GM19238 (cell line): Measurements from ENCODE around the gene TBX6.
A peak's percentile ranks its signal among the peaks of the same experiment; 100 is the strongest.
"Not testable (repeated sequence)": the region's sequence is repeated elsewhere in the genome, so short reads cannot be mapped to it uniquely, and the experiment has no call there.

Experiments
- DNase-seq: peaks from one replicate; pipeline ENCODE4 v3.0.0; 2011; ENCODE audit warnings: low spot score; ENCODE audit not compliant: insufficient read length

Gene TBX6, protein sequence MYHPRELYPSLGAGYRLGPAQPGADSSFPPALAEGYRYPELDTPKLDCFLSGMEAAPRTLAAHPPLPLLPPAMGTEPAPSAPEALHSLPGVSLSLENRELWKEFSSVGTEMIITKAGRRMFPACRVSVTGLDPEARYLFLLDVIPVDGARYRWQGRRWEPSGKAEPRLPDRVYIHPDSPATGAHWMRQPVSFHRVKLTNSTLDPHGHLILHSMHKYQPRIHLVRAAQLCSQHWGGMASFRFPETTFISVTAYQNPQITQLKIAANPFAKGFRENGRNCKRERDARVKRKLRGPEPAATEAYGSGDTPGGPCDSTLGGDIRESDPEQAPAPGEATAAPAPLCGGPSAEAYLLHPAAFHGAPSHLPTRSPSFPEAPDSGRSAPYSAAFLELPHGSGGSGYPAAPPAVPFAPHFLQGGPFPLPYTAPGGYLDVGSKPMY

DNA sequence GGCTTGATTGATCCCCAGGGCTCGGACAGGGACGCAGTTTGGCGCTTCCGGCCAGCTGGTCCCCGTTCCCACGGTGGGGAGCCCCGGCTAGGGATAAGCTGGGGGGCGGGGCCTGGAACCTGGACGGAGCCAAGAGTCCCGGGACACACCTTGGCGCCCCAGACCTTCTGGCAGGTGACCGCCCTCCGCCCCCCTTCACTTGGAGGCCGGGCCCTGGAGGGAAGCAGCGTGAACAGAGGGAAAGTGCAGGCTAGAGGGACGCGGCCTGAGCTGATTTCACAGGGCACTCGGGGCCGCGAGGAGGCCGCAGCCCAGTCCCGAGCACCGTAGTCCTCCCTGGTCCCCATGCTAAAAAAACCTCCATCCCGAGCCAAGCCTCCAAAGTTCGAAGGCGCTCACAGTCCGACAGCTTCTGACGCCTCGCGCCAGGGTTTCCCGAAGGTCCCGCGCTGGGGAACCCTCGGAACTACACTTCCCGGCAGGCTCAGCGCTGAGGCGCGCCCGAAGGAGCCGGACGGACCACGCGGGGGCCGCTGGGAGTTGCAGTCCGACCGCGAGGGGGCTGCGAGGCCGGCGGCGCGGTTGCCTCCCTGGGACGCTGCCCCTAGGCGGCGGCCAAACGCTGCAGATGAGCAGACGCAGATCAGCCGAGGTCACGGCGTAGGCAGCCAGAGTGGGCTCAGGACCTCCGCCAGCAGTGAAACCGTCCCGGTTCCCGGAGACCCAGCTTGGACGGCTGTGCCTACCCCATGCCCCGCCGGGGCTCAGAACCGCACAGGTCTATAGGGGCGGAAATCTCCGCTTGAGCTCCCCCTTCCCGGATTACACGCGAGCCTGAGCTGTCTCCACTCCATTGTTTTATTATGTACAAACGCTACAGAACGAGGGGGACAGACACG, at the start of gene TBX6:
TBX6 (minus strand) TSS at position 451 of the 899 bp plus-strand sequence. CDS start 731 bp downstream, outside the sequence.
- DNase-seq, result peak; percentile 92

DNA sequence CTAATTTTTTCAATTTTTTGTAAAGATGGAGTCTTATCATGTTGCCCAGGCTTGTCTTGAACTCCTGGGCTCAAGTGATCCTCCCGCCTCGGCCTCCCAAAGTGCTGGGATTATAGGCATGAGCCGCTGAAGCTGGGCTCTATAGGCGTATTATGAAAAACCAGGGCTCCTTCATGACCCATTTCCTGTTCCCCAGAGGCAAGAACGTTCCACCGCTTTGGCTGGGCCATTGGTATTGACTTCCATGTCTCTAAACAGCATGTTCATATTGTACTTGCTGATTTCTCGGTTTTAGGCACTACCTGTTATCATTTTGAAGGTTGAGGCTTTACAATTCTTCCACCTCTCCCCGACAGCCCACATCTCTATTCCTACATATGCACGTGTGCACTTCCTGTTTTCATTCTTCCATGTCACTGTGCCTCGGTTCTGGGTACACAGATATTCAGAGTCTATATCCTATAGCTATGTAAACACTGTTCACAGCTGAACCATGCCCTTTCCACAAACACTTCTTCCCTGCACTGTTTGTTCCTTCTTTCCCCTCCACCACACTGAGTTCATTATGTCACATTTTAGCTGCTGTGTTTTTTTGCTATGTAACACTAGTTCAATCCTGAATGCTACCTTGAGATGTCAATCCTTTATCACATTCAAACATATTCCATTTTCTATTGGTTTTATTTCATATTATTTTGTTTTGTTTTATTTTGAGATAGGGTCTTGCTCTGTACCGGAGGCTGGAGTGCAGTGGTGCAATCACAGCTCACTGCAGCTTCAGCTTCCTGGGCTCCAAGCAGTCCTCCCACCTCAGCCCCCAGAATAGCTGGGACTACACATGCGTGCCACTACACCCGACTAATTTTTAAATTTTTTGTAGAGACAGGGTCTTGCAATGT, 48.1 kb upstream of the TBX6 start:
- no peak for DNase-seq

DNA sequence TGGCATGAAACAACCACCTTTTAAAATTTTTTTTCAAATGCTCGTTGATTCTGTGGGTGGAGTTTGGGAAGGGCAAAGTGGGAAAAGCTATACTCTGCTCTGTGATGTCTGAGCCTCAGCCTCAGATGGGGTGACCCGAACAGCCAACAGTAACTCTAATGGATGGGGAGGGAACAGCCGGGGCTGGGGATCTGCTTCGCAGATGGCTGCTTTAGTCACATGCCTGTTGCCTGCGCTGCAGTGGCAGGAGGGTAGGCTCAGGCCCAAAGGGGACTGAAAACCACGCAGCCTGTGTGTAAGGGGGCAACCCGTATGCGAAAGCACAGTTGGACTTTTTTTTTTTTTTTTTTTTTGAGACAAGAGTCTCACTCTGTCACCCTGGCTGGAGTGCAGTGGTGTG, 46.2 kb upstream of the TBX6 start:
- DNase-seq, result no peak

DNA sequence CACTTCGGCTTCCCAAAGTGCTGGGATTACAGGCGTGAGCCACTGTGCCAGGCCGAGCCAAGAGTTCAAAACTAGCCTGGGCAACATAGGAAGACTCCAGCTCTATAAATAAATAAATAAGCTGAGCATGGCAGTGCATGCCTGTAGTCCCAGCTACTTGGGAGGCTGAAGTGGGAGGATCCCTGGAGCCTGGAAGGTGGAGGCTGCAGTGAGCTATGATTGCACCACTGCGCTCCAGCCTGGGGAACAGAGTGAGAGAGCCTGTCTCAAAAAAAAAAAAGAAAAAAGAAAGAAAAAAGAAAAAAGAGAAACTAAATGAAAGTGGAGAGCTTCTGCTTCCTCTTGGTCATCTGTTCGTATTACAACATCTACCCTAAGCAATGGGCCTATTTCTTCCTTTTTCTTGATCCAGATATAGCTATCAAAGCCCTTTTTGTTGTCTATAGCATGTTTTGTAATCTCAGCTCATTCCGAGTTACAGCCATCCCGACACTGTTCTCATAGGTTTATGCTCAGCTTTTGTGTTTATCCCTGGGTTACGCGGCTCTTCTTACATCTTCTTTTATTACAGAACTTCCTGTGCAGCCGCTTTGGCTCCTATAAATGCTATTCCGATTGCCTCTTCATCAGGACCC, 45.4 kb upstream of the TBX6 start:
- DNase-seq, result no peak

DNA sequence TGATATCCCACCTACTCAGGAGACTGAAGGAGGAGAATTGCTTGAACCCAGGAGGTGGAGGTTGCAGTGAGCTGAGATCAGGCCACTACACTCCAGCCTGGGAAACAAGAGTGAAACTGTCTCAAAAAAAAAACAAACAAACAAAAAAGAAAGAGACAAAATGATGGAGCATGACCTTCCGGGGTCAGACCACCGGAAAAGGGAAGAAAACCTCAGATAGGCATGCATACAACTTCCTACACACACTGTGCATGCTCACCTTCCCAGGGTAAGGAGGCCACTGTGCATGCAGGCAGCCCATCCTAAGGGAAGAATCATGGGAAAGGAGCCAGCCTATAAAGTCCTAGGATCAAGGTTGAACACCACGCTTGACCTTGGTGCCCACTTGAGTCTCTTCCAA, 40.9 kb upstream of the TBX6 start:
- DNase-seq, result no peak

DNA sequence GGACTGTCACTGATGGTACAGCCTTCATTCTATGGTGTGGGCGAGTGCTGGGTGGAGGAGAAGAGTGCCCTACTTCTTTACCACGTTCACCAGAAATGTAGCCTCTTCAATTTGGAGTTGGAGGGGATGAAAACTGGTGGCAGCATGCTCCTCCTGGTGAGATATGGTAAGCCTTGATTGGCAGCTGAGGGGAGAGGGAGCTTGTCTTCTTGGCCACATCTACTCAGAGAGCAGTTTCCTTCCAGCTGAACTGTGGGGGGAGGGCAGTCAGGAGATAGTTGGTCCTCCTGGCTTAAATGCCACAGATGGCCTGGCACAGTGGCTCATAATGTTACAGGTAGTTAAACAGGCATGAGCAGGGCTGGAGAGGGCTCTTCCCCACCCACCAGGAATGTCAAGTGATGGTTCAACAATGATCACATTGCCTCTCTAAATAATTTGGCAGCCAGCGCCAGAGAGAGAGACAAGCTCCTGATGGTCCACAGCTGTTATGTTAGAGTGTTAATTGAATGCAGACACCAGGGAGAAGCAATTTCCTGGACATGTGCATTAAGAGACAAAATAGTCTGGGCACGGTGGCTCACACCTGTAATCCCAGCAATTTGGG, 40.2 kb upstream of the TBX6 start:
- DNase-seq, result no peak

DNA sequence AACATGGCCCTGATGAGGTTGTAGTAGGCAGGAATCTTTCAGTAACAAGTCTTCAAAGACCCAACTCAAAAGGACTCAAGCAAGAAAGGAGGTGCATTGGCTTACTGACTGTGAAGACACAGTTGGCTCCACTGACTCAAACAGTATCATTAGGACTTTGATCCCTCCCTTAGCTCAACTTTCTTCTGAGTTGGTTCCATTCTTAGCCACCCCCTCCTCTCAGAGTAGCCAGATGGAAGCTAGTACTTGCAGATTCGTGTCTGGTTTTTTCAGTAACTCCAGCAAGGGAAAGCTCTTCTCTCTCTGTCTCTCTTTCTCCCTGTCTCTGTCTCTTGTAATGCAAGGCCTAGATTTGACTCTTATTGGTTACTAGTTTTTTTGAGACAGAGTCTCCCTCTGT, 36.3 kb upstream of the TBX6 start:
- DNase-seq, result no peak

DNA sequence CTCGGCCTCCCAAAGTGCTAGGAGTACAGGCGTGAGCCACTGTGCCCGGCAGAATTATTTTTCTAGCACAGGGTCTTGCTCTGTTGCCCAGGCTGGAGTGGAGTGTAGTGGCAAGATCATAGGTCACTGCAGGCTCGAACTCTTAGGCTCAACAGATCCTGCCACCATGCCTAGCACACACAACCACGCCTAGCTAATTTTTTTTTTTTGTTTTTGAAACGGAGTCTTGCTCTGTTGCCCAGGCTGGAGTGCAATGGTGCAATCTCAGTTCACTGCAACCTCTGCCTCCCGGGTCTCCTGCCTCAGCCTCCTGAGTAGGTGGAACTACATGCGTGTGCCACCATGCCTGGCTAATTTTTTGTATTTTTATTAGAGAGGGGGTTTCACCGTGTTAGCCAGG, 34.0 kb upstream of the TBX6 start:
- DNase-seq, result not testable (repeated sequence)

DNA sequence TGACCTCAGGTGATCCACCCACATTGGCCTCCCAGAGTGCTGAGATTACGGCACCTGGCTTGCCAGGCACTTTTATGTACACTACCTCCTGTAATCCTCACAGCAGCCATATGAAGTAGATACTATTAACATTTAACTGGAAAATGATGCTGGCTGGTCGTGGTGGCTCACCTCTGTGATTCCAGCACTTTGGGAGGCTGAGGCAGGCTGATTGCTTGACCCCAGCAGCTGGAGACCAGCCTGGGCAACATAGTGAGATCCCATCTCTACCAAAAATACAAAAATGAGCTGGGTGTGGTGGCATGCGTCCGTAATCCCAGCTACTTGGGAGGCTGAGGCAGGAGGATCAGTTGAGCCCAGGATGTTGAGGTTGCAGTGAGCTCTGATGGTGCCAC, 33.3 kb upstream of the TBX6 start:
- no peak for DNase-seq

DNA sequence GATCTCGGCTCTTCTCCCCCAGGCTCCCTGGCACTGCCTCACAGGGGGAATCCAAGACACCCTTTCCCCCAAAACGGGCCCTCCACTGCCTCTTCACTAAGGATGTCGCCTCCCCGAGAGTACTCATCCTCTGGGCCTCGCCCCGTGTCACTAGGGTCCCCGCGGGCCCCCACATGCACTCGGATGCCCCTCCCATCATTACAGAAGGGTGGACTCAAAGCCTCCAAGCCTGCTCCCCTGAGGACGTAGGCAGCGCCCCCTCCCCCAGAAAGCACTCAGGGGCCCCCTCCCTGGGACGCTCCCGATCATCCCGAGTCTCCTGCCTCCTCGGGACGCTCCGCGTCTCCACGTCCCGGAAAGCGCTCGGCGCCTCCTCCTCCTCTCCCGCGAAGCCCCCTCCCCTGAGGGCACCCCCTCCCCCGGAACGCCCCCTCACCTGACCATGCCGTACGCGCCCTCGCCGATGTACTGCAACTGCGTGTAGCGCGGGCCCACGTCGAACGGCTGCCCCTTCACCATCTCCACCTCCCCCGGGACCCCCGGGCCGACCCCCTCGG, 31.0 kb upstream of the TBX6 start:
- no peak for DNase-seq

DNA sequence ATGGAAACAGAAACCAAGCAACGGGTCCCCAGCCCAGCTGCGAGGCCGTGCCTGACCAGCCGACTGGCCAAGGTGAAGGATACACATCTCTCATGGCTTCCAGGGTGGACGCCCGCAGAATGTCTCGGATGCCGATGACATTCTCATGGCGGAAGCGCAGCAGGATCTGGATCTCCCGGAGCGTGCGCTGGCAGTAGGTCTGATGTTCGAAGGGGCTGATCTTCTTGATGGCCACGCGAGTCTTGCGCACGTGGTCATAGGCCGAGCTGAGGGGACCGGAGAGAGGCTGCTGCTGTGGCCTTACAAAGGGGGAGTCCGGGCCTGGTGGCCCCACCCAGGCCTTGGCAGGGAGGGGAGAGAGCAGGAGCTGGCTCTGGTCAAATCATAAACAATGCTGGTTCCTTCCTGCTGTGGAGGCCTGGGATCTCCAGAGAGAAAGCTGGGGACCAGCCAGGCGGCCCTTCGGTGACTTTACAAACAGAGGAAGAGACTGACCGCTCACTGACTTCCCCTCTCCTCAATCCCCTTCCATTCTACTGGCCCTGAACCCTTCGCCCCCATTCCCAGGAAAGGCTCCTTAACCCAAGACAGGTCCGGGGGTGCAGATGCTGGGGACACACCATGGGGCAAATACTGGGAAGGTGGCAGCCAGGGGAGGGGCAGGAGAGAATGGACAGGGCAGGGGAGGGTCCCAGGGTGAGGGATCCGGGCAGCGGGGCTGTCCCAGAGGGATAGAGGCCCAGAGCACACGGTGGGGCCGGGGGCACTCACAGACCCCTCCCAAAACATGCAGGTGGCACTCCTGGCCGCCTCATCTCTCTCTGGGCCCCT, 30.2 kb upstream of the TBX6 start:
- no peak for DNase-seq

DNA sequence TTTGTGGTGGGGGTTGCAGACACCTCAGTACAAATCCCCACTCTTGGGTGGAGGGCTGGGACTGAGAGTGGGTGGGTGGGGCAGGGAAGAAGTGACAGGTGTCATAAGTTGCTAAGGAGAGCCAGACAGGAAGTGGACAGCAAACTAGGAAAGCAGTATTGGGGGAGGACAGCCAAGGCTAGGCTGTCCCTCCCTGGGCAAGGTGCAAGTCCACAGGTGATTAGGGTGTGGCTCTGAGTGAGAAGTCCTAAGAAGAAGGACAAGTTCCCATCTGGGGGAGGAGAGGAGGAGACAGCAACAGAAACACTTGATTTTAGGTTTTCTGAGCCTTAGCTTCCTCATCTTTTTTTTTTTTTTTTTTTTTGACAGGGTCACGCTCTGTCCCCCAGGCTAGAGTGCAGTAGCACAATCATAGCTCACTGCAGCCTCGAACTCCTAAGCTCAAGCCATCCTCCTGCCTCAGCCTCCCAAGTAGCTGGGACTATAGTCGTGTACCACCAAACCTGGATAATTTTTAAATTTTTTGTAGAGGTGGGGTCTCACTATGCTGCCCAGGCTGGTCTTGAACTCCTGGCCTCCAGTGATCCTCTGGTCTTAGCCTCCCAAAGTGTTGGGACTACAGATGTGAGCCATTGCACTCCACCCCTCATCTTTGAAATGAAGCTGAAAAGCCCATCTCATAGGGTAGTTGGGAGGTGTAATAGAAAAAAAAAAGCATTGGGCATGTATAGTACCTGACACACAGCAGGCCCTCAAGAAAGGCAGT, 28.8 kb upstream of the TBX6 start:
- no peak for DNase-seq

DNA sequence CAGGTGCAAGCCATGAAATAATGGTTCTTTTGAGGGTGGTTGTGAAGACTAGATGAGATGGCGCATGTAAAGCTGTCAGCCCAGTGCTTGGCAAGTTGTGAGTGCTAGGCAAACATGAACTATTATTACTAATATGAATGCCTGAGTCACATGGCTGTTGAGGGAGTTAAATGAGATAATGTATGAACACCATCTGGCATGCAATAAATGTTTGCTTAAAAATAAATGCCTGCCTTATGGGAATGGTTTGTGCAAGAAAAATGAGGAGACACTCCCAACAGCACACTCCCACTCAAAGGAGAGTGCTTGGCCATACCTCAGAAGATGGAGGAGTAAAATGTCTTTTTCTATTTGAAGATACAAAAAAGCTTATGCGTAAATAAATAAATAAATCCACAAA, 27.7 kb upstream of the TBX6 start:
- no peak for DNase-seq

DNA sequence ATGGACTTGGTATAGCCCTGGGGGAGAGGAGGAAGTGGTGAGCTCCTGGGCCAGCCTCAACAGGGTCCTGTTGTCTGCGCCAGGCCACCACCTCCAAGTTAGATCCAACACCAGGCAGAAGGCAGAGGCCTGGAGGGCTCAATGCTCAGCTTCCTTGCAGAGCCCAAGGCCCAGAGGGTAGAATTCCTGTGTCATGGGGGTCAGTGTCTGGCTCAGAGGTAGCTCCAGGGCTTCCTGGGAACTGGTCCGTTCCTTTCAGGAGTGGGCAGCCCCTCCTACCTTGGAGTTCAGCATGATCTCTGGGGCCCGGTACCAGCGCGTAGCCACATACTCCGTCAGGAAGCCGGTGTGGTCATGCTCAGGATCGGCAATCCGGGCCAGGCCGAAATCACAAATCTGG, 26.0 kb upstream of the TBX6 start:
- DNase-seq, result no peak

DNA sequence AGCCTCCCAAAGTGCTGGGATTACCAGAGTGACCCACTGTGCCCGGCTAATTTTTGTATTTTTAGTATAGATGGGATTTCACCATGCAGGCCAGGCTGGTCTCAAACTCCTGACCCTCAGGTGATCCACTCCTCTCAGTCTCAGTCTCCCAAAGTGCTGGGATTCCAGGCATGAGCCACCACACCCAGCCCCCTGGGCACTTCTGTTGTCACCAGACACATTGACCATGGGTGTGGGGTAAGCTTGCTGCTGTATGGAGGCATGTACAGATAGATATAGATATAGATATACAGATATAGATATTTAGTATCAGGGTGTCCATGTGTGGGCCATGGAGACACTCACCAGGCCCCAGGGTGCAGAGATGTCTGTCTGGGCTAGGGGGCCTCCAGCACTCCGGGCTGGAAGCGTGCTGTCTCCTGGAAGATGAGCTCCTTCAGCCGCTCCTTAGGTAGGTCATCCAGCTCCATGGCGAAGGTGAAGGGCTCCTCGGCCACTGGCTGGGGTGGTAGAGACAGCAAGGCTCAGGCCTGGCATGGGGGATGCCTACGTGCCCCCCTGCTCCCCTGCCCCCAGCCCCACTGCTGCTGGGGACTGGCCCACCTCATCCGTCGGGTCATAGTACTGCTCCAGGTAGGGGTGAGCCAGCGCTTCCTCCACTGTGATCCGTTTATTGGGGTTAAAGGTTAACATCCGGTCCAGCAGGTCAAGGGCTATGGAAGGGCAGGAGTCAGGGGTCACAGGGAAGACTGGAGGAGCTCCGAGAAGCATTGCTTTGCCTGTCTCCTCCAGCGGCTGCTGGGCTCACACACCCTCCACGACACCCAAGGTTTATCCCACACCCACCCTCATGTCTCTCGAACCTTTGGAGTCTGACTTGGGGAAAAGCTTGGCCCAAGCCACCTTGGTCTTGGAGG, 24.8 kb upstream of the TBX6 start:
- no peak for DNase-seq

DNA sequence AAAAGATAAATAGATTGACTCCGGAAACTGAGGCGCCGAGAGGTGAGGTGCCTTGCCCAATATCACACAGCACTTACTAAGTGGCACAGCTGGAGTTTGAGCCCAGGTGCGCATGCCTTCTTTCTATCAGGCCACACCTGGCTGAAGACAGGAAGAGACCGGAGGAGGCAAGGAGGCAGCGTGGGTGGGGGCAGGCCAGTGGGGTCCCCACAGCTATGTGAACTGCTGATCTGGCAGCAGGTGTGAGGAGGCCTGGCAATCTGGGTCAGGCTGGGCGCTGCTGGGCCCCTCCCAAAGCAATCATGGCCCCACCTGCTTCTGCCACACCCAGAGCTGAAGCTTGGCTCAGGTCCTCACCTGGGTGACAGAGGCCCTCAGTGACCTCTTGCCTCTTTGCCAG, 23.5 kb upstream of the TBX6 start:
- DNase-seq, result no peak

DNA sequence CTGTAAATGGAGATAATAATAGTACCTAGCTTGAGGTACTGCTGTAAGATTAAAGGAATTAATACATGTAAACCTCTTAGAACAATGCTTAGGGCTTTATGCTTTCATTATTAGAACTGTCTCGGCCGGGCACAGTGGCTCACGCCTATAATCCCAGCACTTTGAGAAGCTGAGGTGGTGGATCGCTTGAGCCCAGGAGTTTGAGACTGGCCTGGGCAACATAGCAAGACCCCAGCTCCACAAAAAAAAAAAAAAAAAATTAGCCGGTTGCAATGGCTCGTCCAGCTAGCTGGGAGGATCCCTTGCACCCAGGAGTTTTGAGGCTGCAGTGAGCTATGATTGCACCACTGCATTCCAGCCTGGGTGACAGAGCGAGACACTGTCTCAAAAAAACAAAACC, 23.1 kb upstream of the TBX6 start:
- not testable (repeated sequence) for DNase-seq

DNA sequence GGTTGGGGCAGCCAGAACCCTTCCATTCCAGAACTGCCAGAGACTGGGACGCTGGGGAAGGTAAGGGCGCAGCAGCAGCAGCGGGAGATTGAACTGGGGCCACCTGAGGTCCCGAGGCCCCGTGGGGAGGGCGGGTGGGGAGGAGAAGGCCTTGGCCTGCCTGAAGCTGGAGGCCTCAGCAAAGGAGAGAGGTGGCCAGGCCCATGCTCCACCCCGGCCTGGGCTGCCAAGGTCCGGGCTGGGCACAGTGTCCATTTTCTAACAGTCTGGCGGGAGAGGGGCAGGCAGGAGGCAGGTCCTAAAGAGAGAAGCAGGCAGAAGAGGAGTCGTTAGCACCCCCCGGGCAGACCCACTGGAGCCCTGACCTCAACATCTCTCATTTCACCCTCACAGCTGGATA, 22.7 kb upstream of the TBX6 start:
- DNase-seq, result no peak
